IPS DF 6.9 (cell line): ENCODE data around the gene TAOK3.

Experiments used
- DNase-seq: peaks from one replicate; pipeline ENCODE4 v3.0.0-alpha.2; 2013; ENCODE audit warnings: low read depth, low spot score
- H3K27ac ChIP-seq: one replicate; pipeline ENCODE4 v1.5.1; 2013; ENCODE audit warnings: low read length, control low read depth
- H3K27me3 ChIP-seq: 2 replicates; pipeline ENCODE4 v1.6.1; 2013; ENCODE audit warnings: mild to moderate bottlenecking, low read length; ENCODE audit not compliant: control insufficient read depth, insufficient read depth
- H3K36me3 ChIP-seq: 2 replicates; pipeline ENCODE4 v1.6.1; 2013; ENCODE audit warnings: low read length; ENCODE audit not compliant: control insufficient read depth, insufficient read depth
- H3K4me1 ChIP-seq: 2 replicates; pipeline ENCODE4 v1.6.1; 2013; ENCODE audit warnings: low read length; ENCODE audit not compliant: control insufficient read depth, insufficient read depth
- H3K4me3 ChIP-seq: 2 replicates; pipeline ENCODE4 v1.5.1; 2013; ENCODE audit warnings: mild to moderate bottlenecking, low read length
- H3K9me3 ChIP-seq: 2 replicates; pipeline ENCODE4 v1.6.1; 2013; ENCODE audit warnings: low read length, inconsistent platforms; ENCODE audit not compliant: control insufficient read depth, insufficient read depth
- WGBS: extraction: QIAGEN DNeasy Blood & Tissue Kit; methylation state at CpG from one replicate; pipeline ENCODE4 v1.1.7; 2013; ENCODE audit warnings: mixed read lengths, missing lambda C conversion rate; ENCODE audit not compliant: insufficient read length, insufficient coverage; 5-methylcytosine and 5-hydroxymethylcytosine counted together

The TAOK3 gene

GRCh38 chr12:118213452-118213851 is 159.3 kb downstream of the TAOK3 start:
- H3K36me3 ChIP-seq, result no peaks in the 10 kb centered on the region; the same call in 1 of the 2 replicates

GRCh38 chr12:118212606-118213005 is 160.1 kb downstream of the TAOK3 start:
- no peak for DNase-seq
- Histone ChIP-seq H3K27me3 (no peaks in the 10 kb centered on the region), H3K4me1 (no peaks in the 10 kb centered on the region), H3K4me3 (no peak overlapping the region), H3K36me3 (no peaks in the 10 kb centered on the region; the same call in 1 of the 2 replicates), H3K9me3 (no peaks in the 10 kb centered on the region), H3K27ac (no peak overlapping the region)
- WGBS, result no CpG with 5 or more reads among the region's 2 CpGs

More at GRCh38 chr12:118213452-118213851, 159.3 kb downstream of the TAOK3 start:
- DNase-seq, result no peak
- Histone ChIP-seq H3K9me3 (no peaks in the 10 kb centered on the region), H3K4me1 (no peaks in the 10 kb centered on the region), H3K27ac (no peak overlapping the region), H3K4me3 (no peak overlapping the region), H3K27me3 (no peaks in the 10 kb centered on the region)
- WGBS, result no CpG with 5 or more reads among the region's 1 CpG

- no peak for DNase-seq
- no peaks in the 10 kb centered on the region for H3K4me1 ChIP-seq
- H3K27me3 ChIP-seq, result no peaks in the 10 kb centered on the region
- no peak overlapping the region for H3K27ac ChIP-seq
- no peaks in the 10 kb centered on the region for H3K9me3 ChIP-seq
- no CpG with 5 or more reads among the region's 3 CpGs for WGBS
- H3K4me3 ChIP-seq, result no peak overlapping the region
- H3K36me3 ChIP-seq, result no peaks in the 10 kb centered on the region
These were observed 166.6 kb downstream of the TAOK3 start for GRCh38 chr12:118206107-118206412.

- WGBS, result no CpG with 5 or more reads among the region's 6 CpGs
- no peaks in the 10 kb centered on the region for H3K9me3 ChIP-seq
- H3K4me3 ChIP-seq, result no peak overlapping the region
- H3K4me1 ChIP-seq, result no peaks in the 10 kb centered on the region
- H3K36me3 ChIP-seq, result no peaks in the 10 kb centered on the region
- no peak overlapping the region for H3K27ac ChIP-seq
- H3K27me3 ChIP-seq, result no peaks in the 10 kb centered on the region
- no peak for DNase-seq
These were observed 178.7 kb downstream of the TAOK3 start for GRCh38 chr12:118193958-118194357.

- no peak for DNase-seq
- Histone ChIP-seq H3K4me1 (no peaks in the 10 kb centered on the region), H3K4me3 (no peak overlapping the region), H3K9me3 (no peaks in the 10 kb centered on the region), H3K27me3 (no peaks in the 10 kb centered on the region), H3K27ac (no peak overlapping the region), H3K36me3 (no peaks in the 10 kb centered on the region)
- WGBS, result no CpG with 5 or more reads among the region's 5 CpGs
These were observed 179.2 kb downstream of the TAOK3 start for GRCh38 chr12:118193477-118193876.

GRCh38 chr12:118190266-118190665 is 182.4 kb downstream of the TAOK3 start:
- H3K9me3 ChIP-seq, result no peaks in the 10 kb centered on the region
- WGBS, result no CpG with 5 or more reads among the region's 11 CpGs
- no peaks in the 10 kb centered on the region for H3K27me3 ChIP-seq
- H3K27ac ChIP-seq, result no peak overlapping the region
- no peaks in the 10 kb centered on the region for H3K36me3 ChIP-seq
- H3K4me1 ChIP-seq, result no peaks in the 10 kb centered on the region
- no peak overlapping the region for H3K4me3 ChIP-seq
- DNase-seq, result no peak

- Histone ChIP-seq H3K9me3 (no peaks in the 10 kb centered on the region), H3K27ac (no peak overlapping the region), H3K4me3 (no peak overlapping the region), H3K27me3 (no peaks in the 10 kb centered on the region), H3K4me1 (no peaks in the 10 kb centered on the region), H3K36me3 (no peaks in the 10 kb centered on the region)
- WGBS, result no CpG with 5 or more reads among the region's 14 CpGs
- DNase-seq, result peak; percentile 27
These were observed 182.9 kb downstream of the TAOK3 start for GRCh38 chr12:118189741-118190191.

- no peaks in the 10 kb centered on the region for H3K9me3 ChIP-seq
- DNase-seq, result no peak
- H3K27ac ChIP-seq, result no peak overlapping the region
- no peaks in the 10 kb centered on the region for H3K4me1 ChIP-seq
- no peak overlapping the region for H3K4me3 ChIP-seq
- no peaks in the 10 kb centered on the region for H3K36me3 ChIP-seq
- H3K27me3 ChIP-seq, result no peaks in the 10 kb centered on the region
- 100% methylated on average over 3 of the region's 10 CpGs for WGBS
These were observed 183.9 kb downstream of the TAOK3 start for GRCh38 chr12:118188690-118189371.

- H3K27me3 ChIP-seq, result no peaks in the 10 kb centered on the region
- no CpG with 5 or more reads among the region's 6 CpGs for WGBS
- no peaks in the 10 kb centered on the region for H3K36me3 ChIP-seq
- H3K9me3 ChIP-seq, result no peaks in the 10 kb centered on the region
- H3K4me1 ChIP-seq, result no peaks in the 10 kb centered on the region
- no peak for DNase-seq
- no peak overlapping the region for H3K4me3 ChIP-seq
- H3K27ac ChIP-seq, result no peak overlapping the region
These were observed 184.8 kb downstream of the TAOK3 start for GRCh38 chr12:118187751-118188435.

GRCh38 chr12:118185602-118186397 is 186.9 kb downstream of the TAOK3 start:
- Histone ChIP-seq H3K27me3 (no peaks in the 10 kb centered on the region), H3K4me3 (no peak overlapping the region), H3K27ac (no peak overlapping the region), H3K4me1 (no peaks in the 10 kb centered on the region), H3K9me3 (no peaks in the 10 kb centered on the region), H3K36me3 (no peaks in the 10 kb centered on the region)
- DNase-seq, result no peak
- no CpG with 5 or more reads among the region's 5 CpGs for WGBS
